HEK293 (cell line): ENCODE measurements around the gene CHFR.

ENCODE experiments used
- CTCF ChIP-seq: fragments of 450-650 bp; formaldehyde crosslinking; IDR thresholded peaks from 2 replicates; pipeline ENCODE4 v1.5.1; 2016; ENCODE audit warnings: missing biosample characterization, missing genetic modification characterization
- ZNF132 ChIP-seq: fragments of 450-650 bp; formaldehyde crosslinking; IDR thresholded peaks from 2 replicates; pipeline ENCODE4 v1.5.1; 2017; ENCODE audit warnings: missing biosample characterization, missing genetic modification characterization, borderline replicate concordance
- ZNF26 ChIP-seq: fragments of 450-650 bp; formaldehyde crosslinking; IDR thresholded peaks from 2 replicates; pipeline ENCODE4 v1.5.1; 2016; ENCODE audit warnings: missing biosample characterization, missing genetic modification characterization
- ZNF280D ChIP-seq: fragments of 450-650 bp; formaldehyde crosslinking; IDR thresholded peaks from 2 replicates; pipeline ENCODE4 v1.5.1; 2016; ENCODE audit warnings: missing biosample characterization, missing genetic modification characterization
- ZNF561 ChIP-seq: fragments of 450-650 bp; IDR thresholded peaks from 2 replicates; pipeline ENCODE4 v1.5.1; 2018; ENCODE audit warnings: missing biosample characterization, missing genetic modification characterization, borderline replicate concordance
- ZNF776 ChIP-seq: fragments of 450-650 bp; formaldehyde crosslinking; IDR thresholded peaks from 2 replicates; pipeline ENCODE4 v1.5.0; 2017; ENCODE audit warnings: missing biosample characterization, missing genetic modification characterization, borderline replicate concordance
- TF ChIP-seq, protein P1 (sequence below): fragments of 450-650 bp; formaldehyde crosslinking; IDR thresholded peaks from 2 replicates; pipeline ENCODE4 v1.5.1; 2016; ENCODE audit warnings: missing biosample characterization, missing genetic modification characterization

- TF ChIP-seq ZNF26 (tag by site-specific recombination) (no peak), CTCF (tag by site-specific recombination) (no peak), ZNF776 (tag by site-specific recombination) (no peak), ZNF280D (tag by site-specific recombination) (no peak), ZNF132 (no peak), ZNF561 (tag by site-specific recombination) (no peak)
- TF ChIP-seq, protein P1, sequence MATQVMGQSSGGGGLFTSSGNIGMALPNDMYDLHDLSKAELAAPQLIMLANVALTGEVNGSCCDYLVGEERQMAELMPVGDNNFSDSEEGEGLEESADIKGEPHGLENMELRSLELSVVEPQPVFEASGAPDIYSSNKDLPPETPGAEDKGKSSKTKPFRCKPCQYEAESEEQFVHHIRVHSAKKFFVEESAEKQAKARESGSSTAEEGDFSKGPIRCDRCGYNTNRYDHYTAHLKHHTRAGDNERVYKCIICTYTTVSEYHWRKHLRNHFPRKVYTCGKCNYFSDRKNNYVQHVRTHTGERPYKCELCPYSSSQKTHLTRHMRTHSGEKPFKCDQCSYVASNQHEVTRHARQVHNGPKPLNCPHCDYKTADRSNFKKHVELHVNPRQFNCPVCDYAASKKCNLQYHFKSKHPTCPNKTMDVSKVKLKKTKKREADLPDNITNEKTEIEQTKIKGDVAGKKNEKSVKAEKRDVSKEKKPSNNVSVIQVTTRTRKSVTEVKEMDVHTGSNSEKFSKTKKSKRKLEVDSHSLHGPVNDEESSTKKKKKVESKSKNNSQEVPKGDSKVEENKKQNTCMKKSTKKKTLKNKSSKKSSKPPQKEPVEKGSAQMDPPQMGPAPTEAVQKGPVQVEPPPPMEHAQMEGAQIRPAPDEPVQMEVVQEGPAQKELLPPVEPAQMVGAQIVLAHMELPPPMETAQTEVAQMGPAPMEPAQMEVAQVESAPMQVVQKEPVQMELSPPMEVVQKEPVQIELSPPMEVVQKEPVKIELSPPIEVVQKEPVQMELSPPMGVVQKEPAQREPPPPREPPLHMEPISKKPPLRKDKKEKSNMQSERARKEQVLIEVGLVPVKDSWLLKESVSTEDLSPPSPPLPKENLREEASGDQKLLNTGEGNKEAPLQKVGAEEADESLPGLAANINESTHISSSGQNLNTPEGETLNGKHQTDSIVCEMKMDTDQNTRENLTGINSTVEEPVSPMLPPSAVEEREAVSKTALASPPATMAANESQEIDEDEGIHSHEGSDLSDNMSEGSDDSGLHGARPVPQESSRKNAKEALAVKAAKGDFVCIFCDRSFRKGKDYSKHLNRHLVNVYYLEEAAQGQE (tag by site-specific recombination): no peak
Observed at GRCh38 chr12:132840536-132840935, 46.9 kb downstream of the CHFR start.
